HG02970 (cell line): ENCODE results near the gene C5orf15.
"Not testable (repeated sequence)": the region's sequence is repeated elsewhere in the genome, so short reads cannot be mapped to it uniquely, and the experiment has no call there.

ENCODE experiments used
- ATAC-seq: cut with Tn5 transposase; IDR thresholded peaks from one replicate; pipeline ENCODE4 v1.9.1; 2021; ENCODE audit warnings: mild to moderate bottlenecking, moderate library complexity, moderate number of reproducible peaks; ENCODE audit not compliant: unreplicated experiment, low FRiP score

Gene C5orf15

DNA sequence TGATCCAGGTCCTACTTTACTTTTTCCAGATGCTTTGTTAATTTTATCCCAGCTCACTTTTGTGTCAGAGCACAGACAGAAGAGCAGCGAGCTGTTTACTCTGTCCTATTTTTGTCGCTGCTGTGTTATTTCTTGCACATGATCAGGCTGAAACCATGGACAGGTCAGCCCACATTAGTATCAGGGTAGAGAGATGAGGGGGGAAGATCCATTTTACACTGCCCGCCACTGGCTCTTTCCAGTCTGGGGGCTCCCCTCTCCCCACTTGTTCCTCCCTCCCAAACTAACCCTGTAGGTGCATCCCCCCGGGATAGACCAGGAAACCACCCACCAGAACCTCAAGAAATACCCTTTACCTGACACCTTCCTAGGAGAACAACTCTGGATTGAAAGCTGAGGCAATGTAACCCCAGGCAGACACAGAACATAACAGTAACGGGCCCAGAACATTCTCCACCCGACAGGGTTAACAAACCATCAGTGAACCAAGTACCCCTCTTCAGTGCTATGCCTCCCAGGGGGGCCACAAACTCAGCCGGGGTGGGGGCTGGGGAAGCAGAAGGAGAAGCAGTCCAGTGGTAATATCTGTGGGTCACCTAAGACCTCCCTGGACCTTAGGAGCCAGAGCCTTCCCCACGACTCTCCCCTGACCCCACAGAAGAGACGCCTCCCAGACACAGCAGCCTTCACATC lies 26.0 kb upstream of the C5orf15 start:
- no peak for ATAC-seq

DNA sequence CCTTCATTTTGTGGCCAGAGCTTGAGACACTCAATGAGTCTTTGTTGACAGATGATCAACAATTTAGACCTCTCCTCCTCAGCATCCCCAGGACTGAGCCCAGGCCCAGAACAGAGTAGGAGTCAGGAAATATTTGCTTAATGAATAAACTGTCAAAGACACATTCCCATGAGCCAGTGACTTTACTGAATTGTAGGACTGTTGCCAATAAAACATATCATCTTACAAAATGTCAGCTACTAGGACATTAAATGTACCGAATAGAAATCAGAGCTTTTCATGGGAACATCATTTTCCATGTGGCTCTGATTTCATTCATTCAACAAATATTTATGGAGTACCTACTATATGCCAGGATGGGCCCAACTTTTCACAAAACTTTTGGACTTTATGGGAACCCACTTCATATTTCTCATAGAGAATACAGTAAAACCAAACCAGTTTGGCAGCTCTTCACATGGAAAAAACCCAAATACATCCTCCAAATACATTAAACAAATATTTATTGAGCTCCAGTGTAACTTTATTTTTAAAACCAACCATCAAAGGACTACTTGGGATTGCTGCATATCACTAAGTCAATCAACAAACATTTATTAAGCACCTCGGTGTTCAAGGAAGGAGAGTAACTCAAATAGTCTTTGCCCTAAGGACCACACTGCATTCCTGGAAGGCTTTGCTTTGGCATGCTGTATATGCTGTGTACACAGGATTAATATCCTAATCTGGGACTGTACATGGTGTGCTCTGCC lies 24.9 kb upstream of the C5orf15 start:
- no peak for ATAC-seq

DNA sequence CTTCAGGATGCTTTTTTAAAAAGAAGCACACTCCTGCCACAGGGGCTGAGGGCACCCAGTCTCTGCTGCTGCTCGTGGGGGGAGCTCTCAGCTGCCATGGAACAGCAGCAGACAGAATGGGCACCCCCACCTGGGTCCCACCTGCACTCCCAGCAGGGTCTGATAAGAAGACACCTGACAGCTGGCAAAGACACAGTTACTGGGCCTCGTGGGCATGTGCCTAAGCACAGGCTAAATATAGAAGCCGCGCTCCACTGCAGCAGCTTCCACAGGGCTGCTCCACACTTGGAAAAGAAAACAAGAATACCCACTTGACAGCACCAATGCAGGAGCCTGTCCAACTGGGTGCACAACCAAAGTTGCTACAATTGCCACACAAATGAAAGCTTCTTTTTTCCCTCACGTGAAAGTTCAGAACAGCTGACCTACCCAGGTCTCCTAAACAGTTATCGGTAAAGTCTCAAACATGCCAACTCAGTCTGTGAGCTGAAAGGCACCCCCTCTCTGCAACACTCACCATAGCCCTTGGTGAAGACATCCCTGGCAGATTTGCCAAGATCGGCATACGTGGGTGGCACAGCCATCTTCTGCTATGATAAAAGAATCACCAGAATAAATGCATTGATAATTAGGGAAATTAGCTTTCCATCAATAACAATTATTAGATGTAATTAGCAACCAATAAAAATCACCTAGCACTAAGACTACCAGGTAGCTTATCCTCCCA lies 24.2 kb upstream of the C5orf15 start:
- no peak for ATAC-seq

DNA sequence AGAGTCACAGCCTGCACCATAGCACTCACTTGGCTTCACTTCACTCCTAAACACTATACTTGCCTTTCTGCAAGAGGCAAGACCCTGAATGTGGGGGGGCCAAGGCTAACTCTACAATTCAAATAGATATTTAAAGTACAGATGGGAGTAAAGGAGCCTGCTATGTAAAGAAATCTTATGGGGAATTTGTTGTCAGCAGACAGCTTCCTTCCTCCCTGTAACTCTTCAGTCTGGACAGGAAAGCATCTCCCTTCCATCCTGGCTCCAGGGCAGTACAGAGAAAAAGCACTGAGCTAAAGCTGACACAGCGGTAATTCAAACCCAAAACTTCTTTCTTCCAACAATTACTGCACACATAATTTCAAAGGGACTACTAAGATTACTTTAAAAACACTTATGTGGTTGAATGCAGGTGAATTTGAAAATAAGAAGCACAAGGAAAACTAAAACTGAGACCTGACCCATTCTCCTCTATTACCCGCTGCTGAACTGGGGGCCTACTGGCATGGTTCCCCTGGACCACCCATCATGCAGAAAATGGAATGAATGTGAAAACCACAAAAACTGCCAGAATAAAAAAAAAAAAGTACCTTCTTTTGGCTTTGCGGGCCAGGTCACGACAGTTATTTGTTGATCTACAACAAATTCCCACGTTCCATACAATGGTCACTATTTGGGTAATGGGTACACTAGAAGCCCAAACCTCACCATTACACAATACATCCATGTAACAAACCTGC lies 22.9 kb upstream of the C5orf15 start:
- ATAC-seq = no peak

DNA sequence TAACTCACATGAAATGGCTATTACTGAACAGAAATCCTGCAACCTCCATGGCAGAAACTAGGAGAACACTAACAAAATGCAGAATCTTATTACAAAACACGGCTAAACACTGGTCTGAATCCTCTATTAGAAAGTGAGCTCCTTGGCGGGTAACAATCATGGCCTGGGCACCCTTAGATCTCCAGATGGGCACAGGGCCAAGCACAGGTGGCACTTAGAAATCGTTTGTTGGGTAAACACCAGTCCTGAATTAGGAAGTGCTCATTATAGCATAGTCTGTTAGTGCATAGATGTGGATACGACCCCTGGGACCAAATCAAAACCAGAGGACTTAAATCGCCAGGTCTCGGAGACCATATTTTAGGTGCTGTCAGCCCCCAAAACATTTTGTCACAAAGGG lies 22.0 kb upstream of the C5orf15 start:
- no peak for ATAC-seq

DNA sequence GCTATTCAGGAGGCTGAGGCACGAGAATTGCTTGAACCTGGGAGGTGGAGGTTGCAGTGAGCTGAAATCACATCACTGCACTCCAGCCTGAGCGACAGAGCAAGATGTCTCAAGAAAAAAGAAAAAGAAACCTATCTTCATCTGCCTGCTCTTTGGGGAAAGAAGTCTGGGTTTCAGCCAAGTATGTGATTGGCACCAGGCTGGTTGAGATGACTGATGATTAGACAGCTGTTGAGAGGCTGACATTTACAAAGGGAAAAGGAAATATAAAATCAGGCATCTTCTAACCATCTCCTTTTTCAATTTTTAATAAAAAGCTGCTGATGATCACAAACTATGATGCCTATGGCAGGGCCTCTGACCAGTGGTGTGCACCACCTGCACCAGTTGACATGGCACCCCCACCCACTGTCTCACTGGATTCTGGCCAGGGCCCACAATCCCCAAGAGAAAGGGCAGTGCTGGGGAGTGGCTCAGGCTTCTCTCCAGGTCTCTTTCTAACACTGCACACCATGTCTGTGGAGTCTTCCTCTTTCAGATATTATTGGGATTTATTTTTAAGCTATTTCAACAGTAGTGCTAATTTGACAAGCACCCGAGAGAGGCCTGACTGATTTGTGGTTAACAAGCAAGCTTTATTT lies 17.2 kb upstream of the C5orf15 start:
- ATAC-seq = no peak

DNA sequence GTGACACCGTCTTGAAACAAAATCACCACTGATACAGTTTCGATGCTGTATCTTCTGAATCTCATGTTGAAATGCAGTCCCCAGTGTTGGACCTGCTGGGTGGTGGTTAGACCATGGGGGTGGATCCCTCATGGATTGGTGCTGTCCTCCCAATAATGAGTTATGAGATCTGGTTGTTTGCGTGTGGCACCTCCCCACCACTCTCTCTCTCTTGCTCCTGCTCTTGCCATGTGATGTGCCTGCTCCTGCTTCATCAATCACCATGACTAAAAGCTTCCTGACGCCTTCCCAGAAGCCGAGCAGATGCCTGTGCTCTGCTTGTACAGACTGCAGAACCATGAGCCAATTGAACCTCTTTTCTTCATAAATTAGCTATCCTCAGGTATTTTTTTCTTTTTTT lies 15.2 kb upstream of the C5orf15 start:
- no peak for ATAC-seq

DNA sequence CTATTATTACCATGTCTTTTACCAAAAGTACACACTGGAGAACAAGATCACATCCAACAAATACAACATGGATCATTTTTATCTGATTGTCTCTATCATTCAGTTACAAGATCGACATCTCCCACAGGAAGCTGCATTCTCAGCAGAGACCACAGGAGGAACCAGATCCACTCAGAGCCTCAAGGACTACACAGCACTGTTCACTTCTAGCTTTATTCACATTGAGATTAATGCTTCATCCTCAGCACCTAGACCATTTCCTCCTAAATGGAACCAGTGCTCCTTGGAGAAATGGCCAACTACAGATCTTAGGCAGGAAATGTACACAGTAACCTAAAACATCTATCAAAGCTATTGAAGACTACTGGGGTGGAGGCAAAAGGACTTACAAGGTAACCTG lies 13.3 kb upstream of the C5orf15 start:
- ATAC-seq = no peak

DNA sequence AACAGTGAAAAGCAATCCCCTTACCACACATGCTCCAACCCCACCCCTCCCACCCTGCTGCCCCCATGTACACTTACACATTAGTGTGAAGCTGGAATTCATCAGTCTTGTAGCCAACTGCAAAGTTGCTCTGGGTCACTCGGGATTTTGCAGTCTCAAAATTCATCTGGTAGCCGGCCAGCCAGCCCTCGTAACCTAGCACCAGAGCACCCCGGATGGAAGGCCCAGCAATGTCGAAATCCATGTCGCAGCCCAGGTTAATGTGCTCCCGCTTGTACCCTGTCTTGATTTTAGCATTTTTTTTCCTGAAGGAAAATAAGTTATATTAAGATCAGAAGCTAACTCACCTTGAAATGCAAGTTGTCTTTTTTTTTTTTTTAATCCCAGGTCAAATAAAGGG lies 12.2 kb upstream of the C5orf15 start:
- ATAC-seq = no peak

DNA sequence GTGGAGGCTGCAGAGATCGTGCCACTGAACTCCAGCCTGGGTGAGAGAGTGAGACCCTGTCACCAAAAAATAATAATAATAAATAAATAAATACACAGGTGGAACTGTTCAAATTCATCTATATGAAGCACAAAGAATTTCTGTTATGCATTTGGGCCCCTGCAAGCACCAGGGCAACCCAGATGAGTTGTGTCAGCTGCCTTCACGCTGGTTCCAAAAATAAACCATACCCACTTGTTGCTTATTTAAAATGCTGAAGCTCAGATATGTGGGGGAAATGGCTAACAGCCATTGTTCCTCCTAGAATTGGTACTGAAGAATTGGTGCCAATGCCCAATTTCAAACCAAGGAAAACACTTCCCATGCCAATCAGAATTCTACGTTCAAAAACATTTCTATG lies 10.5 kb upstream of the C5orf15 start:
- ATAC-seq = no peak

DNA sequence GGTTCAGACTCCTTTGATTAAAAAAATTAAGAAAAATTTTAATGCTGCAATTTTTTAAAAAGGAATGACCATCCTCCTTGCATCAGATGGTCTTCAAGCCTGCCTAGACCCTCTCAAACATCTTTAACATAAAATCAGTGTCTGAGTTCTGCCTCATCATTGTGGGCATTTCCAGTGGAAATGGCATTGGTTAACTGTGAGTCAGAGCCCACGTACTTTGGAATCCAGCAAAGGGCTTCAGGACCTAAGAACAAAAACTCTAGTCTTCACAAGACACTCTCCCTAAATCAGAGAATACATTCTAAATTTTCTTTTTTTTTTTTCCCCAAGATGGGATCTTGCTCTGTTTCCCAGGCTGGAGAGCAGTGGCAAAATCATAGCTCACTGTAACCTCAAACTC lies 9.4 kb upstream of the C5orf15 start:
- no peak for ATAC-seq

DNA sequence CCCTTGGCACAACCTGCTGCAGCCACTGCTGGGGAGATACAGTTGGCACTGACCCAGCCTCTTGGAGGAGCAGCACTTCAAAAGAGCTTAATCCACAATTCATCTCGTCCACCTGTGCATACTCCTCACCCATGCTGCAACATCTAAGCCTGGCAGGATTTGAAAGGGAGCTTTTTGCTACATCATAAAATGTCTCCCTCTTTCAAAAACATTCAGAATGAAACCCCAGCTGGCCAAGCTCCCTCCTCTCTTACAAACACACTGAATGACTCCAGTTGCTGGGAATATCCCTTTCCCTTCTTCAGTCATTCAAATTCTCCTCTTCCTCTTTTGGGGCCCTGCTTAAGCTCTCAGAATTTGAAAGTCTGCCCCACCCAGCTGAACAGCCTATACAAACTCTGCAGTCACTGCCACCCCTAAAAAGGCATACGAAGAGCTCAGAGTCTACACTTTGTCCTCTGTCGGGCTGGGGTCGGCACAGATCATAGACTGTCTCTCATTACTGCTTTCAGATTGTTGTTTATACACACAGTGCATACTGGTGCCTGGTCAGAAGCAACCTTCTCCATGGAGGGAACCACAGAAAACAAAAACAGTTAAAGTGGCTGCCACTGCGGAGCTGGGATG lies 8.8 kb upstream of the C5orf15 start:
- ATAC-seq = no peak

DNA sequence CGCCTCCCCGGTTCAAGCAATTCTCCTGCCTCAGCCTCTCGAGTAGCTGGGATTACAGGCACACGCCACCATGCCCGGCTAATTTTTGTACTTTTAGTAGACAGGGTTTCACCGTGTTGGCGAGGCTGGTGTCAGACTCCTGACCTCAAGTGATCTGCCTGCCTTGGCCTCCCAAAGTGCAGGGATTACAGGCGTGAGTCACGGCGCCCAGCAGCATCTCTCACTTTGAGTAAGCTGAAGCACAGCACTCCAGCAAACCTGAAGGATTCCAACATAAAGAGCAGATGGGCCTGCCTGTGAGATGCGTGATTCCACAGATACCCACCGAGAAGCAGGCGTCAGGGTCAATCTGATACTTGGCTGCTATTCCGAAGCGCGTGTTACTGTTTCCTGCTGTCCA lies 7.1 kb upstream of the C5orf15 start:
- not testable (repeated sequence) for ATAC-seq

DNA sequence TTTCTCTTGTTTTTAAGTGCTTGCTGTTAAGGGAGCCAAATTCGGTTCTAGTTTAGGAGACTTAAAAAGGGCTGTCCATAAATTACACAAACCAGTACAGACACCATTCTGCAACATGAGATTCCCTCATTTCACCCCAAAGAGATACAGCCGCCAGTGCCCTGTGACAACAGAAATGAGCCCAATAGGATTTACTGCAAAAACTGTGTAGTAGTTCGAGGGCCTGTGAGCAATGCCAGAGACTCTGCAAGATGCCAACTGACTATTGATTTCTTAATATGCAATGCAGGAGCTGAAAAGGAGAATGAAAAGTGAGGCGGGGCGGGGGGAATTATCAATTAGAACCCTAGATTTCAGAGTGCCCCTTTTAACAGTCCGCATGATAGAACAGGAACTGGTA lies 5.7 kb upstream of the C5orf15 start:
- ATAC-seq = no peak

DNA sequence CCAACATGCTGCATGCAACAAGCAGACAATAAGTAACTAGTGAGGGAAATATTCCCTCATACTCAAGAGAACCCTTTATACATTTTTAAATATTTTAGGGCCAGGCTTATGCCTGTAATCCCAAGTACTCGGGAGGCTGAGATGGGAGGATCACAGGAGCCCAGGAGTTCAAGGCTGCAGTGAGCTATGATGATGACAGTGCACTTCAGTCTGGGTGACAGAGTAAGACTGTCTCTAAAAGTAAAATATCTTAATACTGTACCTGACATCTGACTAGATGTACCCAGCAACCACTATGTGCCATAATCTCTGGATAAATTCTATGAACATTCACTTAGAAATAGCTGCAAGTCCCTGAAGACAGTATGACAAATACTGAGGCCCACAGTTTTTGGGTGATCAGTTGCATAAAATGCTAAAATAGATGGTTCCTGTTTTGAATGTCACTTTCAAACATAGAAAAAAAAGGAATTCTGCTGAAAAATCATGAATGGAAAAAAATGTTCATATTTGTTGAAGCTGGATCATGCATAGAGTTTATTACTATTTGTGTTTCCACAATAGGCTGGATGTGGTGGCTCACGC lies 2.0 kb upstream of the C5orf15 start:
- ATAC-seq = no peak

DNA sequence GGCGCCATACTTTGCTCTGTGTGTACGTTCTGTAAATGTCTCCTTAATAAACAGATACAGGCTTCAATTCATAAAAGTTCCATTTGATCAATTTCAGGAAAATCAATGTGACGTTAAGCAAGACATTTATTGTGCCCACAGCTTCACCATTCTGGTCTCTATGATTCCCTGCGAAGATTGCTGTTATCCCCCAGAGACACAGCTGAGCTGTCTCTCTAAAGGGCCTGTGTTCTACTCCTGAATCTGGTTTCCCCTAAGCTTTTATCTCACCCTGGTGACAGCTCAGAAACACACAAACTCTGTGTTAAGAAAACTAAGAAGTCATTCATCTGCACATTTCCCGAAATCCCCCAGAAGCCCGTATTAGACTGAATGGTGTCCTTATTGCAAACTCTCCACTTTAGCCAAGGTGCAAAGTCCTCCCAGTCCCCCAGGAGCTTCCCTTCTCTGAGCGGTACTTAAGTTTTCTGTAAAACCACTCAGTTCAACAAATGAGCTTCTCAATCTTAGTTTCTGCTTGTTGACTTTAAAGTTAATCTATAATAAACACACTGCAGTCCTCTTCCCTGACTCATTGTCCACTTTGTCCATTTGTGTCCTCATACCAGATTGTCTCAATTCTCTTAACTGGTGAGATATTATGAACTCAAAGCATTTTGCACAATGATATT lies 1.4 kb upstream of the C5orf15 start:
- no peak for ATAC-seq

DNA sequence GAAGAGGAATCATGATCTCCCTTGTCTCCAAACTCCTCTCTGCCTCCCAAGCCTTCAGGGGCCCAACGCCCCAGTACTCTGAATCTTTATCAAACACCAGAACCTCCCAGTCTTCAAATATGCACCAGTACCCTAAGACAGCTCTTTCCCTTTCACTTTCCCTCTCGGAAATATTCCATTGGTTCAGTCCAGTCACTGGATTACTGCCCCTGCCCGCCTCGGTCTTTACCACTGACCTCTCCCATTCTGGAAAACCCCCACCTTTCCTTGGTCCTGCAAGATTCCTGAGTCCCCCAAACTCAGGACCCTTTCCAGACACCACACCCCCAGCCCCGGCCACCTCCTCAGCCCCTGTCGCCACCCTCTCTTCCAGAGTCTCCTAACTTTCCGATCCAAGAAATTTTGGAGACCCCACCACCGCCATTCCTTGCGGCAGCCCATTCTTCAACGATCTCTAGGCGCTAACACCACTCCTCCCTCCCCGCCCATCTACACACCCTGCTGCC lies 674 bp downstream of the C5orf15 start:
- ATAC-seq = peak; percentile 13

DNA sequence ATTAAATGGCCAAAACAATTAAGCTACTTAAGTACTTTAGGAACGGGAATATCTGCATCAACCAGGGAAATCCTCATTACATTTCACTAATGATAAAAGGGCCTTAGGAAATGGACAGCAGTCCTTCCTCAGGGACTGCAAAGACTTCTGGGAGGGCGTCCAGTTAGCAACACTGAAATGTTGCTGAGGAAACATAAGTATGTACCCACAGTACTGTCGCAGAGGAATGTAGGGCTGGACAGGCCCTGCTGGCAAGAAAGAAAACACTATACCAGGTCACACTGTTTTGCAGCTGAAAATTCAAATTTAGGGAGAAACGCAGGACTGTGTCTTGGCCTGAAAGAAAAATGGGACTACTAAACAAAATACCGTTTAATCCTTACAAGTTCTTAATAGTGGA lies 1.3 kb downstream of the C5orf15 start:
- no peak for ATAC-seq

DNA sequence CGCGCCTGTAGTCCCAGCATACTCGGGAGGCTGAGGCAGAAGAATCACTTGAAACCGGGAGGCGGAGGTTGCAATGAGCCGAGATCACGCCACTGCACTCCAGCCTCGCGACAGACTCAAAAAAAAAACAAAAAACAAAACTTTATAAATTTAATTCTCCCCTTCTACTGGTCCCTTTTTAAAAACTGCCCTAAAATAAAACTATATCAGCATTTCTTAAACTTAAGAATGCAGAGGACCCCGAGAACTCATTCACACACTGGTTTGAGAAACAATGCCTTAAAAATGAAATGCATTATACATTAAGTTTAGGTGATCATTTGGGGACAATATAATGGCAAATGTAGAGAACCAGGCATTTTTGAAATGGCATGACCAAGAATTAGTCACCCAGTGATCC lies 2.3 kb downstream of the C5orf15 start:
- no peak for ATAC-seq
